Measurements from ENCODE around the gene PSD2. TPM values are rescaled to one million over a fixed set of nuclear protein-coding genes. Genes with fewer than 3 reads are reported as not detected.

Gene PSD2
- total RNA-seq, 1 experiment from 2014 or later = 0.22 TPM

GRCh38 chr5:139825690-139826089, 30.1 kb downstream of the PSD2 start:
- Mint-ChIP-seq H3K4me1 (peaks cover 0 to 9% of the 10 kb centered on the region in 2 experiments; a peak in 3 of 4 replicates), H3K36me3 (ENCODE audit: insufficient read depth in 1 of 3, low read depth in 3 of 3) (no peaks in the 10 kb centered on the region; a peak in 1 of 7 replicates), H3K9me3 (no peaks in the 10 kb centered on the region), H3K27me3 (ENCODE audit: low read depth) (peaks cover 60% of the 10 kb centered on the region), H3K27ac (peak overlapping the region in 1 of 3 experiments; percentile 41; a peak in 1 of 7 replicates), H3K4me3 (no peak overlapping the region)
- no peak overlapping the region for H3K56ac ChIP-seq (ENCODE audit: insufficient read length, low read depth, low read length)
- no CpG with 5 or more reads among the region's 7 CpGs for WGBS (ENCODE audit: extremely low coverage, insufficient read length, low lambda C conversion rate)
- H2BK120ac ChIP-seq (ENCODE audit: low read depth, low read length, poor library complexity, severe bottlenecking) = no peak overlapping the region
- H3K18ac ChIP-seq (ENCODE audit: insufficient read length, low read depth, low read length) = no peak overlapping the region
- H2BK12ac ChIP-seq (ENCODE audit: insufficient read length, low read depth, low read length) = no peak overlapping the region
- H2AFZ ChIP-seq (ENCODE audit: low read length) = no peak overlapping the region
- H3K27me3 ChIP-seq (ENCODE audit: insufficient read depth, low read length) = no peaks in the 10 kb centered on the region
- no peak overlapping the region for H3K4me2 ChIP-seq (ENCODE audit: insufficient read depth, insufficient read length, low read length)
- H3K27ac ChIP-seq (ENCODE audit: insufficient read length, low read depth, low read length) = no peak overlapping the region
- H3T11ph ChIP-seq (ENCODE audit: low read length) = no peak overlapping the region
- no peak overlapping the region for H2BK15ac ChIP-seq (ENCODE audit: low read depth, low read length)
- no peaks in the 10 kb centered on the region for H3K9me3 ChIP-seq (ENCODE audit: control insufficient read depth, low read depth, low read length)
- no peak for DNase-seq
- no peak overlapping the region for H3K9ac ChIP-seq (ENCODE audit: extremely low read depth, insufficient read length, low read length)
- no peak overlapping the region for H3K14ac ChIP-seq (ENCODE audit: insufficient read depth, low read length)
- no peaks in the 10 kb centered on the region for H3K4me1 ChIP-seq (ENCODE audit: insufficient read depth, low read length)
- no peaks in the 10 kb centered on the region for H3K23me2 ChIP-seq (ENCODE audit: insufficient read length, low read depth, low read length, poor library complexity, severe bottlenecking)
- TF ChIP-seq, protein P1, sequence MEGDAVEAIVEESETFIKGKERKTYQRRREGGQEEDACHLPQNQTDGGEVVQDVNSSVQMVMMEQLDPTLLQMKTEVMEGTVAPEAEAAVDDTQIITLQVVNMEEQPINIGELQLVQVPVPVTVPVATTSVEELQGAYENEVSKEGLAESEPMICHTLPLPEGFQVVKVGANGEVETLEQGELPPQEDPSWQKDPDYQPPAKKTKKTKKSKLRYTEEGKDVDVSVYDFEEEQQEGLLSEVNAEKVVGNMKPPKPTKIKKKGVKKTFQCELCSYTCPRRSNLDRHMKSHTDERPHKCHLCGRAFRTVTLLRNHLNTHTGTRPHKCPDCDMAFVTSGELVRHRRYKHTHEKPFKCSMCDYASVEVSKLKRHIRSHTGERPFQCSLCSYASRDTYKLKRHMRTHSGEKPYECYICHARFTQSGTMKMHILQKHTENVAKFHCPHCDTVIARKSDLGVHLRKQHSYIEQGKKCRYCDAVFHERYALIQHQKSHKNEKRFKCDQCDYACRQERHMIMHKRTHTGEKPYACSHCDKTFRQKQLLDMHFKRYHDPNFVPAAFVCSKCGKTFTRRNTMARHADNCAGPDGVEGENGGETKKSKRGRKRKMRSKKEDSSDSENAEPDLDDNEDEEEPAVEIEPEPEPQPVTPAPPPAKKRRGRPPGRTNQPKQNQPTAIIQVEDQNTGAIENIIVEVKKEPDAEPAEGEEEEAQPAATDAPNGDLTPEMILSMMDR (conservative IDR thresholded peaks at IDR 0.05) = no peak
- H3K79me1 ChIP-seq (ENCODE audit: insufficient read depth, low read depth, low read length, poor library complexity, severe bottlenecking) = no peaks in the 10 kb centered on the region
- no peak overlapping the region for H4K91ac ChIP-seq (ENCODE audit: insufficient read length, low read depth, low read length)
- no peak overlapping the region for H4K8ac ChIP-seq (replicated peaks; ENCODE audit: insufficient read length, low read depth, low read length)
- no peak overlapping the region for H3K23ac ChIP-seq (ENCODE audit: insufficient read length, low read depth, low read length)
- H4K5ac ChIP-seq (ENCODE audit: insufficient read length, low read depth, low read length) = no peak overlapping the region
- H2AK5ac ChIP-seq (ENCODE audit: insufficient read length, low read length) = no peak overlapping the region
- H2BK20ac ChIP-seq (ENCODE audit: low read depth, low read length, poor library complexity, severe bottlenecking) = no peak overlapping the region
- H4K20me1 ChIP-seq (ENCODE audit: control insufficient read depth, insufficient read depth, insufficient read length) = no peaks in the 10 kb centered on the region
- no peaks in the 10 kb centered on the region for H3K79me2 ChIP-seq (ENCODE audit: insufficient read depth, low read length)
- H2BK5ac ChIP-seq (ENCODE audit: insufficient read length, low read length) = no peak overlapping the region
- no peak overlapping the region for H3K4ac ChIP-seq (ENCODE audit: low read depth, low read length)

Data from H9 (cell line).